ENCODE data around the gene TRIP13.
"Not testable (repeated sequence)": the region's sequence is repeated elsewhere in the genome, so short reads cannot be mapped to it uniquely, and the experiment has no call there.

TRIP13 gene

DNA sequence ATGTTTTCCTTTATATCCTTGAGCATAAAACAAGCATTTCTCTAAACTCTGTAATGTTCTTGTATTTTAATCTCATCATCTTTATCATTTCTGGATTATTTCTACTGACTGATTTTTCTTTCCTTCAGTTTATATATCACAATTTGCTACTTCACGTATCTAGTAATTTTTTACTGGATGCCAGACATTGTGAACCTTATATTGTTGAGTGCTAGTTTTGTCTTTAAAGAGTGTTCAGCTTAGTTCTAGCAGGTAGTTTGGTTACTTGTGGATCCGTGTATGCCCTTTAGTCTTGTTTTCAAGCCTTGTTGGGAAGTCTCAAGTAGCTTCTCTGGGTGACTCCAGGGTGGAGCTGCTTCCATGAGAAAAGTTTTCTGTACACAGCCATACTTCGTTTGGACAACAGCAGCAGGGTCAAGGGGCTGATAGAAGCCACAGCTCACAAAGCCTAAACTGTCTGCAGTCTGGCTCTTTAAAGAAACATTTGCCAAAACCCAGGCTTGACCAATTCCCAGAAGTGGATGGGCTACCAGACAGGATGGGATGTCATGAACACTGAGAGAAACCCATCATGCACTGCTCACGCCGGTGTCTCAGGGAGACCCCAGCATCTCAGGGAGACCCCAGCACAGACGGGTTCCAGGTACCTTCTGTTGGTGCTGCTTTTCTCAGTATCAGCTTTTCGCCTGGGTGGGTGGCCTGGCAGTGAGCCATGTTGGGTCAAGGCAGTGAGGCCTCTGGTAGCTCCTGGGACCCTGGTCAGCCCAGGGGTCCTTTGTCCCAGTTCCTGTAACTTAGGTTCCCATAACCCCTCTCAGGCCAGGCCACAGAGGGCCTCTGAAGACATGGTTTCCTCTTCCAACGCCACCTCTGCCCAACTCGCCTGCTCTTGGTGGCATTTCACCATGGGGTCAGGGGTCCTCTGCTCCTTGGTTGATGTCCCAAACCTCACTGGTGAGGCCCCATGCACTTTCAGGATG, 29.1 kb downstream of the TRIP13 start:
- no peak for DNase-seq (ENCODE audit: low spot score)

GRCh38 chr5:922436-923280, 30.0 kb downstream of the TRIP13 start:
- no peak for DNase-seq (ENCODE audit: low spot score)

DNA sequence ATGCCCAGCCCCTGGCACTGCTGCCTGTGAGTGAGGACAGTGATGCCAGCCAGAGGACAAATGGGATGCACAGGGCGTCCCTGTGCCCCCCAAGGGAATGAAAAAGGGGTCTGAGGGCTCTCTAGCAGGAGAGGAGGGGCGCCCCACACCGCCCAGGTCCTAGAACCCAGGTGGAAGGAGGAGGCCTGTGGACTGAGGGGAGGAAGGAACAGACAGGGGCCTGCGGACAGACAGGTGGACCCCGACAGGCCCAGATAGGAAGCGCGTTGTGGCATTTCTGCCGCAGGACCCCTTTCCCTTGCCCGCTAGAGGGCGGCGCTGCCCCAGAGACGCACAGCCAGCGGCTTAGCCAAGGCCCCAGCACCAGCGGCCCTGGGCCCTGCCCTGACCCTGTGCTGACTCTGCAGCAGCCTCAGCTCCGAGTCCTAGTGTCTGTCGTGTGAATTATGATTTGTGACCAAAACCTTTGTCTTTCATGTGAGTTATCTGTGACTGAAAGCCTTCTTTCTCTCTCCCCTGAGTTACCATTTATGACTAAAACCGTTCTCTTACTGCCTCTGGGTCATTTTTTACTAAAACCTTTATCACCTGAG, 30.7 kb downstream of the TRIP13 start:
- DNase-seq (ENCODE audit: low spot score): peak; percentile 55

DNA sequence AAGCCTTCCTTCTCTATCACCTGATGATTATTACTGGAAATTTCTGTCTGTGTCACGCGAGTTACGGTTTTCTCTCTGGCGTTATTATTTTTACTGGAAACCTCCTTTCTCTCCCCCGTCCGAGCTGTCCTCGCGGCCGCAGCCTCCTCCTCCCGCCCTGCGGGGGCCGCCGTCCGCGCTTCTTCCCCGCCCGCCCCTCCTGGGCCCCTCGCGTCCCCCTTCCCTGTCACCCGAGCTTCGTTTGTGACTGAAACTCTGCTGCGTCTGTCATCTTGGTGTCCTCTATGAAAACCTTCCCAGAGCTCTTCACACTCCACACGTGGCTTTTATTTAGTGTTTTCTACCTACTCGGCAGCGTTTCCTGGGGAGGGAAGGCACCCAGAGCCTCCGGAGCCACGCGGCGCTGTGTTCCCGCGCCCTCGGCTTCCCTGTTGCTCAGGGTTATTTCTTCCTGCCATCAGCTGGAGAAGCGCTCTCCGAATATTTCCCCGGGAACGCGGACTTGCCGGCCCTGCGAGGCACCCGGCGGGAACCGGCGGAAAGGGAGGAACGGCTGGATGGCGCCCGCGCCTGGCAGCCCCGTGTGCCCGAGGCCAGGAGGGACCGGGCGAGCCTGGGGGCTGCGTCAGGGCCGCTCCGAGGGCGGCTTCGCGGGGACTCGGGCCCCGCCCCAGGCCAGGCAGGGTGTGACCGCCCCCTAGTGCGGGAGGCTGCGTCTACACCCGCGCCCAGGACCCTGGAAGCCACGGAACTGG, 33.9 kb downstream of the TRIP13 start:
- DNase-seq (ENCODE audit: low spot score): no peak

DNA sequence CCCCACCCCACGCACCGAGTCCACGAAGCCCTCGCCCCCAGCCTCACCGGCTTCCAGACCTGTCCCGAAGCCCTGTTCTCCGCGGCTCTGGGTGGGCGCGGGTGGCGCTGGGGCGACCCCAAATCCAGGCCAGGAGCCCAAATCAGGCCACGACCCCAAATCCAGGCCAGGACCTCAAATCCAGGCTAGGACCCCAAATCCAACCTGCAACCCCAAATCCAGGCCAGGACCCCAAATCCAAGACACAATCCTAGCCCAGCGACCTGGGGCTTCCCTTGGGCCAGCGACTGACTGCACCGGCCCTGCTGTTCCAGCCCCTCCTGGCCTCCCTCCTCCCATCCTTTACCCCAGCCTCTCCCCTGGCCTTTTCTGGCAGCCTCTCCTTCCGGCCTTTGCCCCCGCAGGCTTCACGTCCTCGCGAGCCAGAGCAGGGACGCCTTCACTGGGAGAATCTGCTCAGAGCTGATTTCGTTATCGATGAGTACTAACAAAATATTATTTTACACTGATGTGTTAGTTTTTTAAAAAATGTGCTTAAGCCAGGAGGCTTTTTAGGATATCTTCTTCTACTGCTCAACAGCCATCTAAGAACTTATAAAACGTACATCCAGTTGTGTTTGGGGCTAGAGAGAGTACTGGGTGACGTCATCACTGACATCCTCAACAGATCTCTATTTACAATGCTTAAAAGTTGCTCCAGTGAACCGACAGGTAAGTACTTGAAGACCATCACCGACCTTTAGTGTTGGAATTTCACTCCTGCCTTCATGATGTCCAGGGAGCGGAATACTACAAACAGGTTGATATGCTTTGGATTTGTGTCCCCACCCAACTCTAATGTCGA, 34.7 kb downstream of the TRIP13 start:
- DNase-seq (ENCODE audit: low spot score): no peak

DNA sequence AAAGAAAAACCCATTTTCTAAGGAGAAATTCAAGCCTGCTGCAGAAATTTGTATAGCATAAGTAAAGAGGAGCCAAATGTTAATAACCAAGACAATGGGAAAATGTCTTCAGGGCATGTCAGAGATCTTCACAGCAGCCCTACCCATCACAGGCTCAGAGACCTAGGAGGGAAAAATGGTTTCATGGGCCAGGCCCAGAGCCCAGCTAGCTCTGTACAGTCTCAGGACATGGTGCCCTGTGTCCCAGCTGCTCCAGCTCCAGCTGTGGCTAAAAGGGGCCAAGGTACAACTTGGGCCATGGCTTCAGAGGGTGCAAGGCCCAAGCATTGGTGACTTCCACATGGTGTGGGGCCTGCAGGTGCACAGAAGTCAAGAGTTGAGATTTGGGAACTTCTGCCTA, 36.5 kb downstream of the TRIP13 start:
- DNase-seq (ENCODE audit: low spot score): not testable (repeated sequence)

GRCh38 chr5:929596-929995, 36.9 kb downstream of the TRIP13 start:
- DNase-seq (ENCODE audit: low spot score): no peak

DNA sequence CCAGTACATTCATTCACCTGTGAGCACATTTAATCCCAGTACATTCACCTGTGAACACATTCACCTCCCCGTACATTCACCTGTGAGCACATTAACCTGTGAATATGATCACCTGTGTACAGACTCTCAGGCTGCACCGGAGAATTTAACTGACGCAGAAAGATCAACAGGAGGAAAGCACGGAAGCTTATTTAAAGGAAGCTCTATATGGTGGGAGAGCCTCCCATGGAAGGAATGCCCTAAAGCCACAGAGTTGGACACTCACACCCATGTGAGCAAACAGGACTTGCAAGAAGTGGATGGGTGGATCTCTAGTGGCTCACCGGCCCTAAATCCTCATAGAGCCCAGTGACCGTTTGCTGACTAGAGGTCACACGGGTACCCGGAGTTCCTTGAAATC, 38.2 kb downstream of the TRIP13 start:
- DNase-seq (ENCODE audit: low spot score): no peak

DNA sequence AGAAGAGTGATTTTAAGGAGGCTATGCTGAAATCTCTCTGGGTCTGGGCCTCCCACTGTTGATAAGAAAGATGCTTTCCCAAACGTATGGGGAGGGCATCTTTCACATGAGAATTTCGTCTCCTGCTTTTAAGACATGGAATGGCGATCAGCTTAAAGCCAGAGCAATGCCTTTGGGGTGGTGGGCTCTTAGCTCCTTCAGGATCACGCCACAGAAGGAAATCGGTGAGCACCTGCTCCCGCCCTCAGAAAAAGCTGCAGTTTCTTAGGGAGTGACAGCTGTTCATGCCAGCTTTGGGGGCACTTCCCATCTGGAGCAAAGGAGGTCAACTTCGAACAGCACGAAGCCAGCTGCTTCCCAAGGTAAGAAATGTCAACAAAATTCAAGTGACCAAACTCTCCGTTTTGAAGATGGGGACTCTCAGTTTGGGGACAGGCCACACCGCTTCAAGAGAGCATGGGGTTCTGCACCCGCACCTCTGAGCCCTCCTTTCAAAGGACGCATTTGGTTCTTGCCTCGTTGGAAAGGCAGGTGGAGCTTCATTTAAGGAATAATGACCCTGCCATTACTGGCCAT, 39.0 kb downstream of the TRIP13 start:
- DNase-seq (ENCODE audit: low spot score): no peak

DNA sequence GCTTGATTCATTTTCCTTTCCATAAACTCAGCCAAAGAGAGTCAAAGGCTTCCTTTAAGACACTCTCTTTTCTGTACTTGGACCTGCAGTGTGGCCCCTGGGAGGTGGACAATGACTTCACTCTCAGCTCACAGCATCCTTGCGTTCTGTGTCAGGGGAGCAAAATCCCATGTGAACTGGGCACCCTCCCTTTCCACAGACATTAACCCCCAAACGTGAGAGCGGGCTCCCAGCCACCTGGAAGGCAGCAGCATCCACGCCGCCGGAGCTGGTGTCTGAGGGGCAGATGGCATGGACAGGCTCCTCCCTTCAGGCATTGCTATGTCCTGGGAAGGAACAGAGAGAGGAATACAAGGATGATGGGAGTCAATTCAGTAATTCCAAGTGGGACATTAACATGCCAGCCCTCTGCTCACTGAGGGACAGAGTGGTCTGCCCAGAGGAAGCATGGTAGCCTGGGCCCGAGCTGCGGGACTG, 39.5 kb downstream of the TRIP13 start:
- no peak for DNase-seq (ENCODE audit: low spot score)

- DNase-seq (ENCODE audit: low spot score): no peak
These were observed 40.1 kb downstream of the TRIP13 start for GRCh38 chr5:932628-933250.

DNA sequence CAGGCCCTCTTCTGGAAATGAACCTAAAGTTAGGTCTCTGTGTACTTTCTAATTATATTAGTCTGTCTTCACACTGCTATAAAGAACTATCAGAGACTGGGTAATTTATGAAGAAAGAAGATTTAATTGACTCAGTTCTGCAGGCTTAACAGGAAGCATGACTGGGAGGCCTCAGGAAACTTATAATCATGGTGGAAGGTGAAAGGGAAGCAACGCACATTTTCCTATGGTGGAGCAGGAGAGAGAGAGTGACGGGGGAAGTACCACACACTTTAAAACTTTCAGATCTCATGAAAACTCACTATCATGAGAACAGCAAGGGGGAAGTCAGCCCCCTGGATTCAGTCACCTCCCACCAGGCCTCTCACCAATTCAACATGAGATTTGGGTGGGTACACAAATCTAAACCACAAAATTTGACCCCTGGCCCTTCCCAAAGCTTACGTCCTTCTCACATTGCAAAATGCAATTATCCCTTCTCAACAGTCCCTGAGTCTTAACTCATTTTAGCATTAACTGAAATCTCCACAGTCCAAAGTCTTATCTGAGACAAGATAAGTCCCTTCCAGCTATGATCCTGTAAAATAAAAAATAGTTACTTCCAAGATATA, 40.7 kb downstream of the TRIP13 start:
- no peak for DNase-seq (ENCODE audit: low spot score)

DNA sequence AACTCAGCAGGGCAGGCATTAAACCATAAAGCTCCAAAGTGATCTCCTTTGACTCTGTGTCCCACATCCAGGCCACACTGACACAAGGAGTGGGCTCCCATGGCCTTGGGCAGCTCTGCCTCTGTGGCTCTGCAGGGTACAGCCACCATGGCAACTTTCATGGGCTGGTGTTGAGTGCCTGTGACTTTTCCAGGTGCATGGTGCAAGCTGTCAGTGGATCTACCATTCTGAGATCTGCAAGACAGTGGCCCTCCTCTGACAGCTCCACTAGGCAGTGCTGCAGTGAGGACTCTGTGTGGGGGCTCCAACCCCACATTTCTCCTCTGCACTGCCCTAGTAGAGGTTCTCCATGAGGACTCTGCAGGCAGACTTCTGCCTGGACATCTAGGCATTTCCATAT, 41.3 kb downstream of the TRIP13 start:
- not testable (repeated sequence) for DNase-seq (ENCODE audit: low spot score)

GRCh38 chr5:934381-934967, 41.8 kb downstream of the TRIP13 start:
- not testable (repeated sequence) for DNase-seq (ENCODE audit: low spot score)

- no peak for DNase-seq (ENCODE audit: low spot score)
These were observed 42.9 kb downstream of the TRIP13 start for GRCh38 chr5:935510-936084.

- no peak for DNase-seq (ENCODE audit: low spot score)
These were observed 43.8 kb downstream of the TRIP13 start for GRCh38 chr5:936149-937144.

Measured in pons (tissue), 1 donor.